GM12878 (cell line): ENCODE measurements around the gene KRTAP10-11.

Experiments used
- CTCF ChIP-seq, 3 experiments: IDR thresholded peaks in 2 of 3; conservative IDR thresholded peaks in 1 of 3; 2 replicates each; pipeline ENCODE4 v1.5.1; 2011; ENCODE audit warnings: low read depth in 3 of 3, low read length in 3 of 3, mild to moderate bottlenecking in 3 of 3, control low read depth in 2 of 3, moderate library complexity in 2 of 3, inconsistent platforms in 1 of 3, mixed read lengths in 1 of 3; ENCODE audit not compliant: control insufficient read depth in 2 of 3, insufficient read depth in 1 of 3; ENCODE audit errors: extremely low read depth in 1 of 3
- MXI1 ChIP-seq: fragments of 150-350 bp; IDR thresholded peaks from 2 replicates; pipeline ENCODE4 v1.6.1; 2011; ENCODE audit warnings: low read depth, mild to moderate bottlenecking, inconsistent platforms, low read length, improper control_type of control experiment
- RAD21 ChIP-seq: IDR thresholded peaks from 2 replicates; pipeline ENCODE4 v1.6.1; 2011; ENCODE audit warnings: mild to moderate bottlenecking, low read depth, low read length, moderate library complexity; ENCODE audit not compliant: insufficient read depth
- ZNF274 ChIP-seq: IDR thresholded peaks from one replicate; pipeline ENCODE4 v1.8.0; 2011; ENCODE audit not compliant: insufficient read length, insufficient read depth

- TF ChIP-seq ZNF274, result no peak
- no peak for TF ChIP-seq CTCF (IDR thresholded peaks at IDR 0.05 in 2 of 3, conservative IDR thresholded peaks at IDR 0.05 in 1 of 3; ENCODE audit: control insufficient read depth in 2 of 3, extremely low read depth in 1 of 3, insufficient read depth in 1 of 3, low read depth in 3 of 3, low read length in 3 of 3)
- no peak for TF ChIP-seq MXI1
- no peak for TF ChIP-seq RAD21
Measured at GRCh38 chr21:44619886-44620285, 26.3 kb upstream of the KRTAP10-11 start.
